HepG2 (cell line): ENCODE results near the gene MARK4. TPM values are rescaled to one million over a fixed set of nuclear protein-coding genes. Genes with fewer than 3 reads are reported as not detected.

Experiments used
- CHD2 ChIP-seq: IDR thresholded peaks from 2 replicates; pipeline ENCODE4 v1.6.1; 2011; ENCODE audit warnings: low read depth, low read length, improper control_type of control experiment
- GTF2F1 ChIP-seq: fragments of 150-350 bp; IDR thresholded peaks from 2 replicates; pipeline ENCODE4 v1.6.1; 2014; ENCODE audit warnings: low read length
- MAFF ChIP-seq: IDR thresholded peaks from 2 replicates; pipeline ENCODE4 v1.6.1; 2011; ENCODE audit warnings: low read depth, low read length, improper control_type of control experiment
- MED8 ChIP-seq: sonication (generic); formaldehyde crosslinking; IDR thresholded peaks from 2 replicates; pipeline ENCODE4 v1.8.1; 2023; ENCODE audit warnings: mild to moderate bottlenecking, missing genetic modification reagents; ENCODE audit not compliant: insufficient replicate concordance
- NR2F2 ChIP-seq: IDR thresholded peaks from 2 replicates; pipeline ENCODE4 v1.6.1; 2012; ENCODE audit warnings: low read depth, inconsistent platforms, borderline replicate concordance
- PCBP2 ChIP-seq: fragments of 200-400 bp; formaldehyde crosslinking; optimal IDR thresholded peaks from 2 replicates; pipeline ENCODE3; 2018; ENCODE audit warnings: low read length, low read depth; ENCODE audit not compliant: poor library complexity, severe bottlenecking
- ZNF329 ChIP-seq: sonication (generic); formaldehyde crosslinking; IDR thresholded peaks from 2 replicates; pipeline ENCODE4 v1.9.0; 2021; ENCODE audit warnings: low read depth, mild to moderate bottlenecking, missing genetic modification reagents
- ZNF343 ChIP-seq: sonication (generic); formaldehyde crosslinking; IDR thresholded peaks from 2 replicates; pipeline ENCODE4 v1.4.0; 2020; ENCODE audit warnings: mild to moderate bottlenecking, missing genetic modification reagents
- ZNF644 ChIP-seq: IDR thresholded peaks from 2 replicates; pipeline ENCODE4 v1.6.1; 2016; ENCODE audit warnings: low read depth
- ZNF891 ChIP-seq: sonication (generic); formaldehyde crosslinking; IDR thresholded peaks from 2 replicates; pipeline ENCODE4 v1.5.0; 2020; ENCODE audit warnings: mild to moderate bottlenecking, missing genetic modification reagents
- ZSCAN20 ChIP-seq: sonication (generic); formaldehyde crosslinking; IDR thresholded peaks from 2 replicates; pipeline ENCODE4 v1.4.0; 2020; ENCODE audit warnings: missing genetic modification reagents, mild to moderate bottlenecking, borderline replicate concordance
- polyA plus RNA-seq, 8 experiments: library from polyadenylated mRNA; depleted of rRNA in 3 of 8; stranded (reverse) in 7 of 8; unstranded in 1 of 8; fragments of >200 nt; fragmentation: Illumina TruSeq in 4 of 8; extraction: Trizol in 4 of 8; gene quantifications; 2 replicates each; pipeline versions ENCODE4 v1.2.1 to v1.2.3, GENCODE V29; 2011 to 2016; ENCODE audit warnings: low read depth in 4 of 8, missing spikeins in 1 of 8, mixed read lengths in 1 of 8; ENCODE audit not compliant: insufficient read depth in 1 of 8
- total RNA-seq, 5 experiments: library from RNA; depleted of rRNA; stranded (reverse); fragments of >200 nt; fragmentation: Illumina TruSeq; extraction: Trizol; gene quantifications; 2 replicates each; pipeline ENCODE4 v1.2.3, GENCODE V29; 2016; ENCODE audit warnings: low read depth in 1 of 5
- TF ChIP-seq, protein P1 (sequence below): sonication (generic); formaldehyde crosslinking; IDR thresholded peaks from 2 replicates; pipeline ENCODE4 v1.4.0; 2020; ENCODE audit warnings: mild to moderate bottlenecking, missing genetic modification reagents
- TF ChIP-seq, protein P2 (sequence below): sonication (generic); formaldehyde crosslinking; IDR thresholded peaks from 2 replicates; pipeline ENCODE4 v1.4.0; 2020; ENCODE audit warnings: mild to moderate bottlenecking, missing genetic modification reagents
- TF ChIP-seq, protein P3 (sequence below): sonication (generic); formaldehyde crosslinking; IDR thresholded peaks from 2 replicates; pipeline ENCODE4 v1.4.0; 2020; ENCODE audit warnings: missing genetic modification reagents
- TF ChIP-seq, protein P4 (sequence below): sonication (generic); formaldehyde crosslinking; IDR thresholded peaks from 2 replicates; pipeline ENCODE4 v1.5.0; 2020; ENCODE audit warnings: missing genetic modification reagents

MARK4 gene
- total and polyA plus RNA-seq, 2 of the 13 experiments (the other 11 are each of a cell fraction or from before 2014, with no cell fraction given), result 7.0 to 12.2 TPM

DNA sequence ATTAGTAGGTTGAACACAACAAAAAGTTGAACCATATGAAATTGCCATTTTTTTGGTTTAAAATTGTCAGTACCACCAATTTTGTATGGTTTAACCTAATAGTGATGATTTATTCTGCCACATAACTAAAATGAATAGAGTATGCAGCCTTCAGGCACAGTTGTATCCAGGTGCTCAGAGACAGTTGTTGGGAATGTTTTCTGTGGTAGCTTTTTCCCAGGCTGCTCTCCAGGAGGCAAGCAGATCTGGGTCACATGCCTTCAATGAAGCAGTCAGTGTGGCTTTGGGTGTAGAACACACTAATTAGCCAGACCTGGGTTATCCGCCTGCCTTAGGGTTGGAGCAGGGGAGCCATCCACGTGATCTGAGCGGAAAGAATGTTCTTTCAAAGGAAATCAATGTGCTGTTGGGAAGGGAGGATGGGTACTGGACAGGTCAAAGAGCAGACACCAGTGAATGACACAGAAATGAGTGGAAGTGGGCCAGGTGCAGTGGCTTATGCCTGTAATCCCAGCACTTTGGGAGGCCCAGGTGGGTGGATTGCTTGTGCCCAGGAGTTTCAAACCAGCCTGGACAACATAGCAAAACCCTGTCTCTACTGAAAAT, 28.6 kb downstream of the MARK4 start (continued):
- TF ChIP-seq GTF2F1 (no peak), PCBP2 (no peak), MAFF (no peak), MED8 (CRISPR knock-in tag) (no peak), ZNF343 (CRISPR knock-in tag) (no peak), ZNF891 (CRISPR knock-in tag) (no peak), NR2F2 (no peak), ZSCAN20 (CRISPR knock-in tag) (no peak), CHD2 (no peak), ZNF644 (no peak), ZNF329 (CRISPR knock-in tag) (peak; percentile 99)
- TF ChIP-seq, protein P1, sequence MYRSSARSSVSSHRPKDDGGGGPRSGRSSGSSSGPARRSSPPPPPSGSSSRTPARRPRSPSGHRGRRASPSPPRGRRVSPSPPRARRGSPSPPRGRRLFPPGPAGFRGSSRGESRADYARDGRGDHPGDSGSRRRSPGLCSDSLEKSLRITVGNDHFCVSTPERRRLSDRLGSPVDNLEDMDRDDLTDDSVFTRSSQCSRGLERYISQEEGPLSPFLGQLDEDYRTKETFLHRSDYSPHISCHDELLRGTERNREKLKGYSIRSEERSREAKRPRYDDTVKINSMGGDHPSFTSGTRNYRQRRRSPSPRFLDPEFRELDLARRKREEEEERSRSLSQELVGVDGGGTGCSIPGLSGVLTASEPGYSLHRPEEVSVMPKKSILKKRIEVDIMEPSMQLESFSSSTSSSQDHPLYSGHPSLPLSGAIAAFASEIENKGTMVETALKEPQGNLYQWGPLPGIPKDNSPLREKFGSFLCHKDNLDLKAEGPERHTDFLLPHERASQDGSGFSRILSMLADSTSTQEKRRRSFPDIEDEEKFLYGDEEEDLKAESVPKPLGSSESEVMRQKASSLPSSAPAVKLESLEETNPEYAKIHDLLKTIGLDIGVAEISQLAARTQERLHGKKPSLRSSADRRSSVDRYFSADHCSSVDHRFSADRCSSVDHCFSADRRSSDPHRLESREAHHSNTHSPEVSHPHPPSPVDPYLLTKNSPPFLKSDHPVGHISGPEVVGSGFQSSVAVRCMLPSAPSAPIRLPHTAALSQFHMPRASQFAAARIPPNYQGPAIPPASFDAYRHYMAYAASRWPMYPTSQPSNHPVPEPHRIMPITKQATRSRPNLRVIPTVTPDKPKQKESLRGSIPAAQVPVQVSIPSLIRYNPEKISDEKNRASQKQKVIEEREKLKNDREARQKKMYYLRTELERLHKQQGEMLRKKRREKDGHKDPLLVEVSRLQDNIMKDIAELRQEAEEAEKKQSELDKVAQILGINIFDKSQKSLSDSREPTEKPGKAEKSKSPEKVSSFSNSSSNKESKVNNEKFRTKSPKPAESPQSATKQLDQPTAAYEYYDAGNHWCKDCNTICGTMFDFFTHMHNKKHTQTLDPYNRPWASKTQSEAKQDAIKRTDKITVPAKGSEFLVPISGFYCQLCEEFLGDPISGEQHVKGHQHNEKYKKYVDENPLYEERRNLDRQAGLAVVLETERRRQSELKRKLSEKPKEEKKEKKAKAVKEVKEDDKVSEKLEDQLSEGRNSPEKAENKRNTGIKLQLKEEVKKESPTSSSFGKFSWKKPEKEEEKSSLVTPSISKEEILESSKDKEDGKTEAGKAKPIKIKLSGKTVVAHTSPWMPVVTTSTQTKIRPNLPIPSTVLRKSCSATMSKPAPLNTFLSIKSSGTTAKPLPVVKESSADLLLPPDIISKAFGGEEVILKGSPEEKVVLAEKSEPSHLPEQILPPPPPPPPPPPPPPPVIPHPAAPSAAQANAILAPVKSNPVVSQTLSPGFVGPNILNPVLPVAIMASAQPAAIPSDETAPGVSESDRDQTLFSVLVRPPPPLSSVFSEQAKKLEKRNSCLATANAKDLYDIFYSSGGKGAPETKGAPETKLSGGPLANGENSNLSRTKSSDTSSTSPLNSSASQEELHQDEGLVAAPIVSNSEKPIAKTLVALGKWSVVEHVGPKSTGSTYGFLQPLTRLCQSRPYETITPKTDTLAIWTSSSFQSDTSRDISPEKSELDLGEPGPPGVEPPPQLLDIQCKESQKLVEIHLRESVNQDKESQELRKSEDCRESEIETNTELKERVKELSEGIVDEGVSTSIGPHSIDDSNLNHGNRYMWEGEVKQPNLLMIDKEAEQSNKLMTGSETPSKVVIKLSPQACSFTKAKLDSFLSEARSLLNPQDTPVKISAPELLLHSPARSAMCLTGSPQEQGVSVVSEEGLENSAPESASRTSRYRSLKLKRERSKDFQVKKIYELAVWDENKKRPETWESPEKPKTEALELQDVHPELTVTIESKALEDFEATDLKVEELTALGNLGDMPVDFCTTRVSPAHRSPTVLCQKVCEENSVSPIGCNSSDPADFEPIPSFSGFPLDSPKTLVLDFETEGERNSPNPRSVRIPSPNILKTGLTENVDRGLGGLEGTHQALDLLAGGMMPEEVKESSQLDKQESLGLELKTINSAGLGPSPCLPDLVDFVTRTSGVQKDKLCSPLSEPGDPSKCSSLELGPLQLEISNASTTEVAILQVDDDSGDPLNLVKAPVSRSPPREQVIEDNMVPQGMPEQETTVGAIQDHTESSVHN (CRISPR knock-in tag), result no peak
- TF ChIP-seq, protein P2, sequence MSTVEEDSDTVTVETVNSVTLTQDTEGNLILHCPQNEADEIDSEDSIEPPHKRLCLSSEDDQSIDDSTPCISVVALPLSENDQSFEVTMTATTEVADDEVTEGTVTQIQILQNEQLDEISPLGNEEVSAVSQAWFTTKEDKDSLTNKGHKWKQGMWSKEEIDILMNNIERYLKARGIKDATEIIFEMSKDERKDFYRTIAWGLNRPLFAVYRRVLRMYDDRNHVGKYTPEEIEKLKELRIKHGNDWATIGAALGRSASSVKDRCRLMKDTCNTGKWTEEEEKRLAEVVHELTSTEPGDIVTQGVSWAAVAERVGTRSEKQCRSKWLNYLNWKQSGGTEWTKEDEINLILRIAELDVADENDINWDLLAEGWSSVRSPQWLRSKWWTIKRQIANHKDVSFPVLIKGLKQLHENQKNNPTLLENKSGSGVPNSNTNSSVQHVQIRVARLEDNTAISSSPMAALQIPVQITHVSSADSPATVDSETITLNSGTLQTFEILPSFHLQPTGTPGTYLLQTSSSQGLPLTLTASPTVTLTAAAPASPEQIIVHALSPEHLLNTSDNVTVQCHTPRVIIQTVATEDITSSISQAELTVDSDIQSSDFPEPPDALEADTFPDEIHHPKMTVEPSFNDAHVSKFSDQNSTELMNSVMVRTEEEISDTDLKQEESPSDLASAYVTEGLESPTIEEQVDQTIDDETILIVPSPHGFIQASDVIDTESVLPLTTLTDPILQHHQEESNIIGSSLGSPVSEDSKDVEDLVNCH (CRISPR knock-in tag), result no peak
- TF ChIP-seq, protein P3, sequence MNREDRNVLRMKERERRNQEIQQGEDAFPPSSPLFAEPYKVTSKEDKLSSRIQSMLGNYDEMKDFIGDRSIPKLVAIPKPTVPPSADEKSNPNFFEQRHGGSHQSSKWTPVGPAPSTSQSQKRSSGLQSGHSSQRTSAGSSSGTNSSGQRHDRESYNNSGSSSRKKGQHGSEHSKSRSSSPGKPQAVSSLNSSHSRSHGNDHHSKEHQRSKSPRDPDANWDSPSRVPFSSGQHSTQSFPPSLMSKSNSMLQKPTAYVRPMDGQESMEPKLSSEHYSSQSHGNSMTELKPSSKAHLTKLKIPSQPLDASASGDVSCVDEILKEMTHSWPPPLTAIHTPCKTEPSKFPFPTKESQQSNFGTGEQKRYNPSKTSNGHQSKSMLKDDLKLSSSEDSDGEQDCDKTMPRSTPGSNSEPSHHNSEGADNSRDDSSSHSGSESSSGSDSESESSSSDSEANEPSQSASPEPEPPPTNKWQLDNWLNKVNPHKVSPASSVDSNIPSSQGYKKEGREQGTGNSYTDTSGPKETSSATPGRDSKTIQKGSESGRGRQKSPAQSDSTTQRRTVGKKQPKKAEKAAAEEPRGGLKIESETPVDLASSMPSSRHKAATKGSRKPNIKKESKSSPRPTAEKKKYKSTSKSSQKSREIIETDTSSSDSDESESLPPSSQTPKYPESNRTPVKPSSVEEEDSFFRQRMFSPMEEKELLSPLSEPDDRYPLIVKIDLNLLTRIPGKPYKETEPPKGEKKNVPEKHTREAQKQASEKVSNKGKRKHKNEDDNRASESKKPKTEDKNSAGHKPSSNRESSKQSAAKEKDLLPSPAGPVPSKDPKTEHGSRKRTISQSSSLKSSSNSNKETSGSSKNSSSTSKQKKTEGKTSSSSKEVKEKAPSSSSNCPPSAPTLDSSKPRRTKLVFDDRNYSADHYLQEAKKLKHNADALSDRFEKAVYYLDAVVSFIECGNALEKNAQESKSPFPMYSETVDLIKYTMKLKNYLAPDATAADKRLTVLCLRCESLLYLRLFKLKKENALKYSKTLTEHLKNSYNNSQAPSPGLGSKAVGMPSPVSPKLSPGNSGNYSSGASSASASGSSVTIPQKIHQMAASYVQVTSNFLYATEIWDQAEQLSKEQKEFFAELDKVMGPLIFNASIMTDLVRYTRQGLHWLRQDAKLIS (CRISPR knock-in tag), result no peak
- TF ChIP-seq, protein P4, sequence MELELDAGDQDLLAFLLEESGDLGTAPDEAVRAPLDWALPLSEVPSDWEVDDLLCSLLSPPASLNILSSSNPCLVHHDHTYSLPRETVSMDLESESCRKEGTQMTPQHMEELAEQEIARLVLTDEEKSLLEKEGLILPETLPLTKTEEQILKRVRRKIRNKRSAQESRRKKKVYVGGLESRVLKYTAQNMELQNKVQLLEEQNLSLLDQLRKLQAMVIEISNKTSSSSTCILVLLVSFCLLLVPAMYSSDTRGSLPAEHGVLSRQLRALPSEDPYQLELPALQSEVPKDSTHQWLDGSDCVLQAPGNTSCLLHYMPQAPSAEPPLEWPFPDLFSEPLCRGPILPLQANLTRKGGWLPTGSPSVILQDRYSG (CRISPR knock-in tag), result no peak
